Stimulated activated CD4-positive, alpha-beta T cell treated with anti-CD3 and anti-CD28 coated beads, Interleukin-4, amount 100 ng/mL, for 24 hours (primary cell): ENCODE data around the gene ZNF672.
"Not testable (repeated sequence)": the region's sequence is repeated elsewhere in the genome, so short reads cannot be mapped to it uniquely, and the experiment has no call there.

Source experiments
- DNase-seq: peaks from one replicate; pipeline ENCODE4 v3.0.0-alpha.2; 2020

The ZNF672 gene

DNA sequence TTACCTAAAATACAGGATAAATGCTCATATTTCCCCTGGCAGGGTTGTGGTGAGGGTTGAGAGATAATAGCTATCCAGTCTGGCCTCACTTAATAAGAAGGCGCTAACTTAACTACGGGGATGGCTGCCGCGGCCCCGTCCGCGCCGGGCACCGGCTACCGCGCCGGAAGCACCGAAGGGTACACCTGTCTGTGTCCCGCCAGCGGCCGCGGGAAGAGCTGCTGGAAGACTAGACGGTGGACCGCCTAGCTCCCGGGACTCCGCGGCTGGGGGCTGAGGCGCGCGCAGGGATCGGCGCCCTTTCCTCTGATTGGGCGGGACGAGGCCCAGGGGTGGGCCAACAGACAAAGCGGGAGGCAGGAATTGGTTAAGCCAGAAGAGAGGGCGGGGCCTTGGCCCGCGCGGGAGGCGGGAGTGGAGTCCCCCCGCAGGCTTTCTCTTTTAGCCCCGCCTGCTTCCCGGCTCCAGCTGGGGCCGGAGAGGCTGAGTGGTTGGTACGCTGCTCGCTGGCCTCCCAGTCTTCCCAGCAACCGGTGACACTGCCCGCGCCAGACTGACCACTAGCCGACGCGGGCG is at the start of gene ZNF672:
ZNF672 (plus strand) TSS at position 444 of the 576 bp plus-strand sequence. CDS start 9,051 bp downstream, outside the sequence.
- DNase-seq, result peak; percentile 94

DNA sequence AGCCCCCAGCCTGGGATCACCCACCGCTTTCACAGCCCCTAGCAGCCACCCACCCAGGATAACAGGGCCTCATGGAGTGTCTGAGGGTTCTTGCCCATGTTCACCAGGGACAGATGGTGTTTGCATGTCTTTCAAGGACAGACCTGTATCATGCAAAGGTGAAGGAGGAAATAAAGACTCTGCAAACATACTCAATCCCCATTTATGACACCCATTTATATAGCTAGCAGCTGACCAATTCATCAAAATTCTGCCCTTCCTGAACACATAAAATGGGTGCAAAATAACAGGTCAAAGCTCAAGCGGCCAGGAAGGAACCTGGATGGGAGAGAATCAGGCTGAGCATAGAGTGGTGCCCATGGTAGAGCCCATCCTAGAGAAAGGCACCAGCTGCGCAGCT is 49.7 kb upstream of the ZNF672 start:
- DNase-seq, result no peak

GRCh38 chr1:248789337-248789736 is 48.7 kb upstream of the ZNF672 start:
- DNase-seq, result not testable (repeated sequence)

- DNase-seq, result no peak
Observed at GRCh38 chr1:248790456-248790855, 47.6 kb upstream of the ZNF672 start.

DNA sequence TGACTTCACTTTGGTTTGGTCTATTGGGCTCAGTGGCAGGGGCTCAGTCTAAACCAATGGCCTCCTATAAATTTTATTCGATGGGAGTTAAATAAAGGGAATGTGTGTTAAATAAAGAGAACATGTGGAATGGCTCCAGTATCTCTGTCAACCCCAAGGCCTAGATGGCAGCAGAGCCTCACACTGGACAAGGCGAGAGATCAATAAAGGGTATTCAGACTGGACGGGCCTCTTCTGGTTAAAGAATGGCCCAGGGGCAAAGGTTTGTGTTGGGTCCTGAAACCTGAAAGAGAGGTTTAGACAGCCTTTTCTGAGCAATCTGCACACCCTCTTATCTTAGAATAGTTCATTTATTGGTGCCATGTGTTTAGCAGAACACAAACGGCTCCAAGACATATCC is 47.0 kb upstream of the ZNF672 start:
- no peak for DNase-seq

- DNase-seq, result no peak
Observed at GRCh38 chr1:248792342-248792741, 45.7 kb upstream of the ZNF672 start.

DNA sequence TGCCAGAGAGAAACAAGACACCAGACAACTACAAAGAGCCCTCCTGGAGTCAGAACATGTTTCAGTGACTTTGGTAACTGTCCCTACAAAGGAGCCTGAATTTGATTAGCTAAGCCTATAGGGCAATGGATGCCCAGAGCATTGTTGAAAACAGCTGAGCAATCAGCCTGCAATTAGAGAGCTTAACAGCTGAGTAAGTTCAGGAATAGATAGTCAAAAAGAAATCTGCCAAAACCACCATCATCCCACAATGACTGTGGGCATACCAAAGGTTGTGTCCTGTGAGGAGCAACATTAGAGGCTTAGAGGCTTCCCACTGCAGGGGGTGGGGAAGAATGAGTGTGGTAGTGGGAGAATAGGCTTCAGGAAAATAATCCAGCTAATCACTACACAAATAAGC is 44.4 kb upstream of the ZNF672 start:
- no peak for DNase-seq

- not testable (repeated sequence) for DNase-seq
Observed at GRCh38 chr1:248794663-248795062, 43.4 kb upstream of the ZNF672 start.

DNA sequence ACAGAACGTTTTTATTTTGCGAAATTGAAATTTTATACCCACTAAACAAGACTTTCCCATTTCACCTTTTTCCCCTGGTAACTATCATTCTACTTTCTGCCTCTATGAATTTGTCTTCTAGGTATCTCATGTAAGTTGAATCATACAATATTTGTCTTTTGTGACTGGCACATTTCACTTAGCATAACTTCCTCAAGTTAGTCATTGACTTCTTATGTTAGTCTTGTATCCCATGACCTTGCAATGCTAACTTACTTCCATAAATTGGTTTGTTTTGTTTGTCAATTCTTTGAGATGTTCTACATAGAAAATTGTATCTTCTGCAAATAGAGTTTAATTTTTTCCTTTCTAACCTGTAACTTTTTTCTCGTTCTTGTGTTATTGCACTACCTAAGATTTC is 39.2 kb upstream of the ZNF672 start:
- DNase-seq, result no peak

GRCh38 chr1:248800459-248800858 is 37.6 kb upstream of the ZNF672 start:
- DNase-seq, result no peak

DNA sequence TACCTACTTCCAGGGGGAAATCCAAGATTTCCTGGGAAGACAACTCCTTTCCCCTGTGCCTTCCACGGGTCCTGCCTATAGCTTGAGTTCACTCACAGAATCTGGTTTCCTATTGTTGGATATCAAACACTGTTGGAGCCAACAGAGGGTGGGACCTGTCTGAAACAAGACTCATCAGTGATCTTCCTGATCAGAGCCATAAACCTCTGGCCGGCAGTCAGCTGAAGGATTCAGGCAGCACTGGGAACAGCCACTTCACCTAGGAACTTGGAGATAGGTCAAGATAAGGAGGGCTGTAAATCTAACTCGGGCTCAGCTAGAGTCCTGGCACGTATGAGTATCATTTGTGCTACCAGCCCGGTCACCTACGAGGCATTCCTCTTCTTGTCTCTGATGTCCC is 35.6 kb upstream of the ZNF672 start:
- DNase-seq, result no peak

DNA sequence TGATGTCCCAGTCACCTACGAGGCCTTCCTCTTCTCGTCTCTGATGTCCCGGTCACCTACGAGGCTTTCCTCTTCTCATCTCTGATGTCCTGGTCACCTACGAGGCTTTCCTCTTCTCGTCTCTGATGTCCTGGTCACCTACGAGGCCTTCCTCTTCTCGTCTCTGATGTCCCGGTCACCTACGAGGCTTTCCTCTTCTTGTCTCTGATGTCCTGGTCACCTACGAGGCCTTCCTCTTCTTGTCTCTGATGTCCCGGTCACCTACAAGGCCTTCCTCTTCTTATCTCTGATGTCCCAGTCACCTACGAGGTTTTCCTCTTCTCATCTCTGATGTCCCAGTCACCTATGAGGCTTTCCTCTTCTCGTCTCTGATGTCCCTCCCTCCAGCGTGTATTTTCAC is 34.5 kb upstream of the ZNF672 start:
- not testable (repeated sequence) for DNase-seq

DNA sequence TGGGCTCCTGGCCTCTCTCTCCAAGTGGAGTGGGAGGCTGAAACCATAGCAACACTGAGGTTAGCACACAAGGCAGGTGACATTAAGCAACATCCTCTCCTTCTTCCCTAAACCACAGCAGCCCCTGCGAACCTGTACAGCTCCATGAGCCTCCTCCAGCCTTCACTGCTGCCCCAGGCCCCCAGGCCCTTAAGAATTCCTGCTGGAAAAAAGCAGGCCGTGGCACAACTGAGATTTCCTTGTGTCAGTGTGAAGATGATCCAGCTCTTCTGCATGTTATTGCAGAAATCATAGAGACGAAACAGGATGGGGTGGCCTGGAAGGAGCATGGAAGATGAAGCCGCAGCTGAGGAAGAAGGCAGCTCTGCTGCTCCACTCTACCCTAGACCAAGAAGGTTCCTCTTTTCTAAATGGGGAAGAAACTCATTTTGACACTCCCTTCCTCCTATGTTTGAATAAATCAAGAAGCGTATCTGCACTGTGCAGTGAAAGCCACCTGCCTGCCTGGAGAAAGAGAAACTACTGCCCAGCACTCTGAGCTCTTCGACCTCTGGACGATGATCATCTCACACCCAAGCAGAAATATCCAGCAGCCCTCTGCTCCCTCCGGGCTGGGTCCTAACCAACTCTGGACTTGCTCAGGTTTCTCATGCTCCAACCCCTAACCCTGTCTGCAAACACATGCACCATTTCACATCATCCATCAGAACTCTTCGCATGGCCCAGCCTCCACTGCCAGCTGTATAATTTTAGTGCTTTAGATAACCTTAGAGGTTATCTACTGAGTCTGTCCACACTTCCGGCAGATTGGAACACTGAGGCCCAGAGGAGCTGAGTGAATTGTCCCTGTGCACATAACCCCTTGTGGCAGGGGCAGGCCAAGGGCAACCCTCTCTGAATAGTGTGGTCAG is 33.0 kb upstream of the ZNF672 start:
- no peak for DNase-seq

DNA sequence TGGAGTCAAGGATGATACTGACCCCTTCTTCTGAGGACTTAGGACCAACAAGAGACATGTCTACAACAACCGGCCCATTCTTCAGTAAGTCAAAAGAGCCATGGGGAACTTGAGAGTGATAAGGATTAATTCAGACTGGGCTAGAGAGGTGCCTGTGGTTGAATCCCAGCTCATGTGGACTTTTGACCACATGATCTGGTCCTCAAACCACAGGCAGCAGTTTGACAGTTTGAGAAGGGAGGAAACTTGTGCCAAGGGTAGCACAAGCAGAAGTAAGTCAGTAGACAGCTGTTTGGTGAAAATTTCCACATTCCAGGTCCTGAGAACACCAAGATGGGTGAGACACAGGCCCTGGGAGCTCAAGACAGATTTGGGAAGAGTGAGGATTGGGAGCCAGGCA is 32.1 kb upstream of the ZNF672 start:
- no peak for DNase-seq

- DNase-seq, result peak; percentile 52
Observed at GRCh38 chr1:248807067-248807737, 30.8 kb upstream of the ZNF672 start.

- DNase-seq, result no peak
Observed at GRCh38 chr1:248808876-248809275, 29.1 kb upstream of the ZNF672 start.

DNA sequence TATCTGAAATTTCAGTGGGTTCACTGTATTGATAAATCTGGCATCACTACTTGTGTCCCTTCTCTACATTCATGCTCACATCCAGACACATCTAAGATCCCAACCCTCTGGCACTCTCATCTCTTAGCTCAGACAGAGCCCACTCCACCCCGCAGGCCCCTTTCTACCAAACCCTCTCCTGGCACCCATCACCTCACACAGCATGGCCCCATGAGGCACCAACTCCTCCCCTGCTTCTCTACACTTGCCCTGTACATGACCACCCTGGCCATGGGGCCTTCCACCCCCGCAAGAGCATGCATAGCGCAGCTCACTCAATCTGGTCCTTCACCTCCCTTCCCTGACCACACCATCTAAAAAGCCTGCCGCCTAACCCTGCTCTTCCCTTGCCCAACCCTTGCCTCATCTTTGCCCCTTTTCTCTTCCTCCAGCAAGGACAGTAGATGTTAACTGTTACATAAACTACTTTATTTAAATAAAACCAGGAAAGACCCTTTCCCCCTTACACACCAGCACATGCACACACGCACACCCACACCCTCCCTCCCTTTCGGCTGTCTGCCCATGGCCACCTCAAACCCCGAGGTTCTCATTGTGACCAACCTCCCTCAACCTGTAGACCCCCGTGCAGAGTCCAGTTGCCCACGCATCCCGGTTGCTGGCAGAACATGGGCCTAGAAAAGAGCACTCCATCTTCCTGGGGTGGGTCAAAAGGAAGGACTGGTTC is 27.9 kb upstream of the ZNF672 start:
- no peak for DNase-seq

GRCh38 chr1:248810727-248811513 is 27.1 kb upstream of the ZNF672 start:
- DNase-seq, result no peak

GRCh38 chr1:248811514-248812490 is 26.2 kb upstream of the ZNF672 start:
- DNase-seq, result no peak

GRCh38 chr1:248812736-248813425 is 25.1 kb upstream of the ZNF672 start:
- no peak for DNase-seq
